Panc1 (cell line): Measurements from ENCODE around the gene MNAT1. TPM values are rescaled to one million over a fixed set of nuclear protein-coding genes. Genes with fewer than 3 reads are reported as not detected.

ENCODE experiments used
- ATAC-seq: fragments of 200-7000 bp; cut with Tn5 transposase; 2 replicates; pipeline ENCODE4 v1.9.1; 2020; ENCODE audit warnings: mild to moderate bottlenecking, moderate library complexity
- BruUV-seq: library from RNA; stranded (reverse); fragments of 400-500 nt; replicated peaks from 2 replicates; lab custom pipeline; 2021; lab: Mats Ljungman, UMichigan
- CTCF ChIA-PET: fragments of 300-600 bp; sonication (Branson Sonifier 250); formaldehyde crosslinking; loops from one replicate; lab custom pipeline; 2022; ENCODE audit warnings: antibody characterized with exemption; lab: Charles Lee
- POLR2A ChIA-PET: fragments of 300-600 bp; sonication (Branson Sonifier 250); formaldehyde crosslinking; loops from one replicate; lab custom pipeline; 2022; ENCODE audit warnings: antibody characterized with exemption; lab: Charles Lee
- DNase-seq: peaks from one replicate; pipeline ENCODE4 v3.0.0-alpha.2; 2010; ENCODE audit warnings: low read depth, low spot score
- H3K27ac ChIP-seq: 2 replicates; pipeline ENCODE4 v1.5.1; 2011; ENCODE audit warnings: mild to moderate bottlenecking, low read length, inconsistent platforms
- H3K27me3 ChIP-seq: fragments of 200-500 bp; sonication (Bioruptor generic); 2 replicates; pipeline ENCODE4 v1.6.0; 2014; ENCODE audit warnings: low read length, inconsistent platforms; ENCODE audit not compliant: control insufficient read depth, insufficient read depth
- H3K36me3 ChIP-seq: fragments of 200-500 bp; sonication (Bioruptor generic); 2 replicates; pipeline ENCODE4 v1.5.1; 2014; ENCODE audit warnings: inconsistent platforms, mild to moderate bottlenecking, low read length, moderate library complexity; ENCODE audit not compliant: control insufficient read depth, insufficient read depth
- H3K4me1 ChIP-seq: 2 replicates; pipeline ENCODE4 v1.5.1; 2011; ENCODE audit warnings: inconsistent platforms, mild to moderate bottlenecking, low read length, moderate library complexity; ENCODE audit not compliant: control insufficient read depth, insufficient read depth
- H3K4me3 ChIP-seq, 2 experiments: 2 replicates each; pipeline ENCODE4 v1.5.1; 2011 to 2012; ENCODE audit warnings: low read depth in 2 of 2, low read length in 2 of 2, mild to moderate bottlenecking in 2 of 2, inconsistent platforms in 1 of 2, moderate library complexity in 1 of 2
- H3K9me3 ChIP-seq: fragments of 200-500 bp; sonication (Bioruptor generic); 2 replicates; pipeline ENCODE4 v1.5.1; 2014; ENCODE audit warnings: low read depth, mild to moderate bottlenecking, inconsistent platforms, low read length, moderate library complexity; ENCODE audit not compliant: control insufficient read depth, insufficient read depth
- POLR2AphosphoS5 ChIP-seq: IDR thresholded peaks from 2 replicates; pipeline ENCODE4 v1.6.1; 2012; ENCODE audit warnings: mild to moderate bottlenecking, low read depth, low read length, moderate library complexity
- SIN3A ChIP-seq: IDR thresholded peaks from 2 replicates; pipeline ENCODE4 v1.6.1; 2012; ENCODE audit warnings: low read depth, mild to moderate bottlenecking, low read length, moderate library complexity, borderline replicate concordance; ENCODE audit not compliant: insufficient read depth
- TCF7L2 ChIP-seq: IDR thresholded peaks from 2 replicates; pipeline ENCODE4 v1.6.1; 2011; ENCODE audit warnings: mild to moderate bottlenecking, low read depth, low read length, inconsistent platforms
- in situ Hi-C: cut with HindIII; loops from 2 replicates; pipeline ENCODE4 v1.10.0; 2016; ENCODE audit warnings: low sequenced_read_pairs, low pct_unique_long_range_greater_than_20kb
- intact Hi-C: fragments of 100-400 bp; cut with micrococcal nuclease; formaldehyde crosslinking; loops from one replicate; pipeline ENCODE4 v1.10.0; 2022; ENCODE audit not compliant: unreplicated experiment
- total RNA-seq: library from RNA; stranded (reverse); gene quantifications from one replicate; pipeline ENCODE4 v1.2.1, GENCODE V29; 2021; ENCODE audit not compliant: unreplicated experiment
- TF ChIP-seq, protein P1 (sequence below): fragments of 450-650 bp; IDR thresholded peaks from 2 replicates; pipeline ENCODE4 v1.5.1; 2017; ENCODE audit warnings: mild to moderate bottlenecking
- TF ChIP-seq, protein P2 (sequence below), 2 experiments: IDR thresholded peaks; 2 replicates each; pipeline ENCODE4 v1.6.1; 2011 to 2012; ENCODE audit warnings: low read depth in 2 of 2, control low read depth in 1 of 2, low read length in 1 of 2, mild to moderate bottlenecking in 1 of 2, moderate library complexity in 1 of 2; ENCODE audit not compliant: insufficient read depth in 1 of 2

The MNAT1 gene
- total RNA-seq, 1 experiment from 2014 or later = 29.4 TPM

DNA sequence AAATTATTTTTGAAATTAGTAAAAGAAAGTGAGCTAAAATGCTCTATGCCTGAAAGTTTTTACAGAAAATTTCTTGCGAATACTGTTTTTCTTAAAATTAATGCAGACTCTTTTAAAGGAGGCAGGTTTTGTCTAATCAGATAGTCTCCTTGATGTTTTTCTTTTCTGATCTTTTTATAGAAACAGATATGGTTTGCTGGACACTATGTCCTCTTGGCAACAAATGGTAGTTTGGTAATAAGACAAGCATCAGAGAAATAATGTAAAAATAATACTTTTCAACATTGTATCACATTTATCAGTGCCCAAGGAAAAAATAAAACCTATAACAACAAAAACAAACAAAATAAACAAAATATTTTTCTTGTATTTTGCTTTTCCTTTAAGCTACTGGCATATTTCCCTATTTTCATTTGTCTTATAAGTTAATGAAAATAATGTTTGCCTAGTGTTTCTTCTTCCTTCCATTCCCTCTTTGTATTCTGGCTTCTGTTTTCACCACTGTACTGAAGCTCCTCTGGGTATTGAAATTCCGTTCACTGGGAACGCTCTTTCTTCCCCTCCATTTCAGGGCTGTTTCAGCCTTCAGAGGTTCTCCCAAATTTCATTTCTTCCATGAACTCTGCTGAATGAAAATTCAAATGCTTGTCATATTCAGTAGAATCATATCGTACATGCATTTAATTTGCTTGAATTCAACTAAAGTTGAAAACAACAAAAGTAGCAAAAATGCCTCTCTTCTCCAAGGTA, 131.0 kb downstream of the MNAT1 start:
- intact Hi-C loops = no loop called here
- Histone ChIP-seq H3K4me1 (no peaks in the 10 kb centered on the region), H3K27me3 (no peaks in the 10 kb centered on the region), H3K27ac (no peak overlapping the region), H3K4me3 (no peak overlapping the region), H3K9me3 (no peaks in the 10 kb centered on the region), H3K36me3 (no peaks in the 10 kb centered on the region)
- ATAC-seq = no peak
- ChIA-PET CTCF (no interaction called here), POLR2A (no interaction called here)
- BruUV-seq = no TSS peak
- no peak for DNase-seq
- TF ChIP-seq, protein P1, sequence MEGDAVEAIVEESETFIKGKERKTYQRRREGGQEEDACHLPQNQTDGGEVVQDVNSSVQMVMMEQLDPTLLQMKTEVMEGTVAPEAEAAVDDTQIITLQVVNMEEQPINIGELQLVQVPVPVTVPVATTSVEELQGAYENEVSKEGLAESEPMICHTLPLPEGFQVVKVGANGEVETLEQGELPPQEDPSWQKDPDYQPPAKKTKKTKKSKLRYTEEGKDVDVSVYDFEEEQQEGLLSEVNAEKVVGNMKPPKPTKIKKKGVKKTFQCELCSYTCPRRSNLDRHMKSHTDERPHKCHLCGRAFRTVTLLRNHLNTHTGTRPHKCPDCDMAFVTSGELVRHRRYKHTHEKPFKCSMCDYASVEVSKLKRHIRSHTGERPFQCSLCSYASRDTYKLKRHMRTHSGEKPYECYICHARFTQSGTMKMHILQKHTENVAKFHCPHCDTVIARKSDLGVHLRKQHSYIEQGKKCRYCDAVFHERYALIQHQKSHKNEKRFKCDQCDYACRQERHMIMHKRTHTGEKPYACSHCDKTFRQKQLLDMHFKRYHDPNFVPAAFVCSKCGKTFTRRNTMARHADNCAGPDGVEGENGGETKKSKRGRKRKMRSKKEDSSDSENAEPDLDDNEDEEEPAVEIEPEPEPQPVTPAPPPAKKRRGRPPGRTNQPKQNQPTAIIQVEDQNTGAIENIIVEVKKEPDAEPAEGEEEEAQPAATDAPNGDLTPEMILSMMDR = no peak
- no peak for TF ChIP-seq TCF7L2
- TF ChIP-seq POLR2AphosphoS5 = no peak
- TF ChIP-seq, protein P2, sequence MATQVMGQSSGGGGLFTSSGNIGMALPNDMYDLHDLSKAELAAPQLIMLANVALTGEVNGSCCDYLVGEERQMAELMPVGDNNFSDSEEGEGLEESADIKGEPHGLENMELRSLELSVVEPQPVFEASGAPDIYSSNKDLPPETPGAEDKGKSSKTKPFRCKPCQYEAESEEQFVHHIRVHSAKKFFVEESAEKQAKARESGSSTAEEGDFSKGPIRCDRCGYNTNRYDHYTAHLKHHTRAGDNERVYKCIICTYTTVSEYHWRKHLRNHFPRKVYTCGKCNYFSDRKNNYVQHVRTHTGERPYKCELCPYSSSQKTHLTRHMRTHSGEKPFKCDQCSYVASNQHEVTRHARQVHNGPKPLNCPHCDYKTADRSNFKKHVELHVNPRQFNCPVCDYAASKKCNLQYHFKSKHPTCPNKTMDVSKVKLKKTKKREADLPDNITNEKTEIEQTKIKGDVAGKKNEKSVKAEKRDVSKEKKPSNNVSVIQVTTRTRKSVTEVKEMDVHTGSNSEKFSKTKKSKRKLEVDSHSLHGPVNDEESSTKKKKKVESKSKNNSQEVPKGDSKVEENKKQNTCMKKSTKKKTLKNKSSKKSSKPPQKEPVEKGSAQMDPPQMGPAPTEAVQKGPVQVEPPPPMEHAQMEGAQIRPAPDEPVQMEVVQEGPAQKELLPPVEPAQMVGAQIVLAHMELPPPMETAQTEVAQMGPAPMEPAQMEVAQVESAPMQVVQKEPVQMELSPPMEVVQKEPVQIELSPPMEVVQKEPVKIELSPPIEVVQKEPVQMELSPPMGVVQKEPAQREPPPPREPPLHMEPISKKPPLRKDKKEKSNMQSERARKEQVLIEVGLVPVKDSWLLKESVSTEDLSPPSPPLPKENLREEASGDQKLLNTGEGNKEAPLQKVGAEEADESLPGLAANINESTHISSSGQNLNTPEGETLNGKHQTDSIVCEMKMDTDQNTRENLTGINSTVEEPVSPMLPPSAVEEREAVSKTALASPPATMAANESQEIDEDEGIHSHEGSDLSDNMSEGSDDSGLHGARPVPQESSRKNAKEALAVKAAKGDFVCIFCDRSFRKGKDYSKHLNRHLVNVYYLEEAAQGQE (IDR thresholded peaks at IDR 0.05; ENCODE audit: insufficient read depth in 1 of 2, low read depth in 2 of 2, low read length in 1 of 2) = no peak
- no peak for TF ChIP-seq SIN3A
- in situ Hi-C loops = no loop called here

DNA sequence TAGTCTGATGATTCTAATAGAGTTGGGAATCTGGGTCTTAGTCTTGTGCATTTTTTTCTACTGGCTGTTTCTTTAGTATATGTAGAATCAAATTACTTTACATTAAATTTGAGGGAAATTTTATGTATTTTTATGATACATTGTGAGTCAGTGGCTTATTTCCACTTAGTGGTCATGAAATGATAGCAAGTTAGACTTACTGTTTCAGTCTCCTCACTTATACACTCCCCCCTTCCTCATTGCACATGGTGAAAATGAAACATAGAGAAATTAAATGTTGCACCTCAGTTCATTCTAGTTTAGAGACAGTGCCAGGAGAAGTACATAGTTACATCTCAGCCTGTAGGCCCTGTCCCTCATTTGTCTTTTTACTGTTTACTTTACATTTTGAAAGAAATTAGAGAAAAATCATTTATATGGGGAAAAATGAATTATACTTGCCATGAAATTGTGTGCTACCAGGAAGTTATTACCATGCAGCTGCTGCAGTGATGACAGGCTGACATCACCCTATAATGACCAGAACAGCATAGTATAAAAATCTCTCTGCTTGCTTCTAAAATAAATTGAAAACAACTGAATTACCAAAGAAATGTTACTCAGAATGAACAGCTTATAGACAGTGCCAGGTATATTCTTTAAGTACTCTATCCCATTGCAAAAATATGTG, 133.1 kb downstream of the MNAT1 start:
- no peaks in the 10 kb centered on the region for H3K9me3 ChIP-seq
- POLR2A ChIA-PET = no interaction called here
- no peak overlapping the region for H3K27ac ChIP-seq
- ATAC-seq (no peak), DNase-seq (no peak)
- TF ChIP-seq, protein P1 = no peak
- no peak for TF ChIP-seq TCF7L2
- TF ChIP-seq SIN3A = no peak
- no peak for TF ChIP-seq POLR2AphosphoS5
- TF ChIP-seq, protein P2 (IDR thresholded peaks at IDR 0.05; ENCODE audit: insufficient read depth in 1 of 2, low read depth in 2 of 2, low read length in 1 of 2) = no peak
- CTCF ChIA-PET = no interaction called here
- H3K4me3 ChIP-seq = no peak overlapping the region
- no TSS peak for BruUV-seq
- H3K27me3 ChIP-seq = no peaks in the 10 kb centered on the region
- in situ Hi-C loops = no loop called here
- no peaks in the 10 kb centered on the region for H3K36me3 ChIP-seq
- intact Hi-C loops = no loop called here
- no peaks in the 10 kb centered on the region for H3K4me1 ChIP-seq
